Pancreas (tissue), 10 donors: ENCODE data around the gene LPIN3. TPM values are rescaled to one million over a fixed set of nuclear protein-coding genes. Genes with fewer than 3 reads are reported as not detected.
A peak's percentile ranks its signal among the peaks of the same experiment; 100 is the strongest.

Experiments
- ATAC-seq, 4 donors: fragments of 200-7000 bp; cut with Tn5 transposase; one replicate each; pipeline versions ENCODE4 v1.8.0 to v1.9.1; 2020; ENCODE audit warnings: mild to moderate bottlenecking in 4 of 4, moderate library complexity in 4 of 4
- DNase-seq, 6 donors: peaks; one replicate each; pipeline ENCODE4 v3.0.0-alpha.2; 2020
- FAIRE-seq: peaks from 2 replicates; lab custom pipeline; 2012; peaks lifted over from hg19 to GRCh38; lab: Jason Lieb, UNC
- H3K27ac ChIP-seq, 4 donors: fragments of 200-600 bp; sonication (generic); 1 replicate in 3 of 4; 2 replicates in 1 of 4; pipeline versions ENCODE4 v1.5.0 to v1.8.0; 2020
- H3K27me3 ChIP-seq, 4 donors: fragments of 200-600 bp; one replicate each; pipeline ENCODE4 v1.8.0; 2021
- H3K36me3 ChIP-seq, 3 donors: fragments of 200-600 bp; sonication (generic) in 1 of 3; one replicate each; pipeline versions ENCODE4 v1.5.0 to v1.8.0; 2020 to 2021
- H3K4me1 ChIP-seq, 3 donors: fragments of 200-600 bp; one replicate each; pipeline ENCODE4 v1.8.0; 2021
- H3K4me3 ChIP-seq, 4 donors: fragments of 200-600 bp; sonication (generic) in 2 of 4; one replicate each; pipeline versions ENCODE4 v1.5.0 to v1.8.0; 2020 to 2021
- H3K9me3 ChIP-seq, 4 donors: fragments of 200-600 bp; one replicate each; pipeline ENCODE4 v1.8.0; 2021
- WGBS, 2 donors: extraction: QIAGEN DNeasy Blood & Tissue Kit; methylation state at CpG; one replicate each; pipeline ENCODE4 v1.1.7; 2013; 5-methylcytosine and 5-hydroxymethylcytosine counted together
- intact Hi-C, 3 donors: fragments of 100-400 bp; cut with DNase I; formaldehyde crosslinking; loops; one replicate each; pipeline versions ENCODE4 v1.11.1 to v1.14.2; 2022
- polyA plus RNA-seq, 2 donors: library from polyadenylated mRNA; stranded (reverse); fragments of 200-250 nt; gene quantifications; one replicate each; pipeline ENCODE4 v1.2.3, GENCODE V29; 2013
- total RNA-seq, 6 donors: library from RNA; stranded (reverse); fragmentation: NEBNext Ultra II Directional in 4 of 6; extraction: Animal tissue kit (Norgen Biotek cat#: 25700) in 4 of 6; gene quantifications; one replicate each; pipeline versions ENCODE4 v1.2.1 to v1.2.4, GENCODE V29; 2021 to 2023
- TF ChIP-seq, protein P1 (sequence below), 4 donors: fragments of 200-600 bp; sonication (generic) in 3 of 4; IDR thresholded peaks; one replicate each; pipeline versions ENCODE4 v1.5.0 to v1.8.0; 2021; ENCODE audit warnings: antibody characterized with exemption in 4 of 4
- donor health status: healthy with polysubstance abuse.
- donor health status: DM: no; HTN: no; CAD: no; lungs with moderate emphysema.
- donor health status: DM: no; HTN: no; CAD: no.
- donor health status: control.
- donor health status: control.
- donor health status: Bipolar disorder and iron deficiency.
- donor health status: DM: yes; HTN: yes; CAD: no.
- donor health status: DM: no; HTN: no; CAD: no.
- donor health status: DM: no; HTN: no; CAD: no.
- donor health status: DM: yes; HTN: yes; CAD: no.

LPIN3 gene
- total and polyA plus RNA-seq, 8 donors: 3.9 to 47.5 (median 8.6) TPM

DNA sequence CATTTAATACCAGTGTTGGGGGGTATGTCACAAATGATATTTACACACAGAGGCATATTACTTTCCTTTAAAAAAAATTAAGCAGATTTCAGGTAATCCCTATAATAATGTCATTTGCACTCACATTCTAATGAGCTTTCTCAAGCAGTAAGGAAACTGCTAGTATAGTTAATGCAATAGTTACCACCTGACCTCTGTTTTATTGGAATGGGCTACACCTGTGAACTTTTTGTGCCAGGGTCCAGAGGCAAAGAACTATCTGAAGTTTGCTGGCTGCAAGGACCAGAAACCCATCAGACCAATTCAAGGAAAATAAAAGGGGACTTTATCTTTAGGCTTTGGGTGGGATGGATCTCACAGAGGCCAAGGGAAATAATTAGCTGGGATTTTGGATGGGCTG lies 20.2 kb upstream of the LPIN3 start:
- no peak for ATAC-seq
- no peaks in the 10 kb centered on the region for H3K27me3 ChIP-seq
- H3K4me1 ChIP-seq: peaks cover 6 to 18% (median 6%) of the 10 kb centered on the region in 3 donors
- no peaks in the 10 kb centered on the region for H3K36me3 ChIP-seq
- no peak for DNase-seq
- no peak overlapping the region for H3K27ac ChIP-seq
- TF ChIP-seq, protein P1, sequence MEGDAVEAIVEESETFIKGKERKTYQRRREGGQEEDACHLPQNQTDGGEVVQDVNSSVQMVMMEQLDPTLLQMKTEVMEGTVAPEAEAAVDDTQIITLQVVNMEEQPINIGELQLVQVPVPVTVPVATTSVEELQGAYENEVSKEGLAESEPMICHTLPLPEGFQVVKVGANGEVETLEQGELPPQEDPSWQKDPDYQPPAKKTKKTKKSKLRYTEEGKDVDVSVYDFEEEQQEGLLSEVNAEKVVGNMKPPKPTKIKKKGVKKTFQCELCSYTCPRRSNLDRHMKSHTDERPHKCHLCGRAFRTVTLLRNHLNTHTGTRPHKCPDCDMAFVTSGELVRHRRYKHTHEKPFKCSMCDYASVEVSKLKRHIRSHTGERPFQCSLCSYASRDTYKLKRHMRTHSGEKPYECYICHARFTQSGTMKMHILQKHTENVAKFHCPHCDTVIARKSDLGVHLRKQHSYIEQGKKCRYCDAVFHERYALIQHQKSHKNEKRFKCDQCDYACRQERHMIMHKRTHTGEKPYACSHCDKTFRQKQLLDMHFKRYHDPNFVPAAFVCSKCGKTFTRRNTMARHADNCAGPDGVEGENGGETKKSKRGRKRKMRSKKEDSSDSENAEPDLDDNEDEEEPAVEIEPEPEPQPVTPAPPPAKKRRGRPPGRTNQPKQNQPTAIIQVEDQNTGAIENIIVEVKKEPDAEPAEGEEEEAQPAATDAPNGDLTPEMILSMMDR (IDR thresholded peaks at IDR 0.05): no peak
- no peaks in the 10 kb centered on the region for H3K9me3 ChIP-seq
- intact Hi-C loops: no loop called here
- no peak overlapping the region for H3K4me3 ChIP-seq
- no peak for FAIRE-seq

DNA sequence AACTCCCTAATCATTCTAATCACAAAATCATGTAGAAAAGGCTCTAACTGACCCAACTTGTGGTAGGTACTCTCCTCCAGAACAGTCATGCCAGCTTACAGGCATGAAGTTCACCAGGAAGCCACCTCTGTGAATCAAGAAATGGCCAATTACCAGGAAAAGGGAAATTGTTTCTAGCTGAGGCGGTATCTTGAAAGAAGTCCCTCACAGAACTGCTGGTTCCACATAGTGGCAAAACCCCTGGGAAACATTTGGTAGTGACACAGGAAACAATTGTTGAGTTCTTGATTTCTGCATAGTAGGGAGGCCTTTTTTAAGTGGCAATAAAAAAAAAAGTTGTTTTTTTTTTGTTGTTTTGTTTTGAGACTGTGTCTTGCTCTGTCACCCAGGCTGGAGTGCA lies 19.6 kb upstream of the LPIN3 start:
- ATAC-seq (no peak), FAIRE-seq (no peak), DNase-seq (no peak)
- intact Hi-C loops: no loop called here
- Histone ChIP-seq H3K36me3 (no peaks in the 10 kb centered on the region), H3K27ac (no peak overlapping the region), H3K9me3 (no peaks in the 10 kb centered on the region), H3K4me3 (no peak overlapping the region), H3K4me1 (peaks cover 6 to 13% (median 6%) of the 10 kb centered on the region in 3 donors), H3K27me3 (no peaks in the 10 kb centered on the region)
- TF ChIP-seq, protein P1 (IDR thresholded peaks at IDR 0.05): no peak
- WGBS, 2 donors: 89 to 94% methylated on average over 1 of the region's 1 CpG

GRCh38 chr20:41327178-41327577 lies 13.4 kb upstream of the LPIN3 start:
- no peak for DNase-seq
- Histone ChIP-seq H3K9me3 (no peaks in the 10 kb centered on the region), H3K4me3 (no peak overlapping the region), H3K36me3 (no peaks in the 10 kb centered on the region), H3K27ac (no peak overlapping the region), H3K4me1 (no peaks in the 10 kb centered on the region), H3K27me3 (no peaks in the 10 kb centered on the region)
- FAIRE-seq: no peak
- 77 to 83% methylated on average over 5 of the region's 5 CpGs for WGBS, 2 donors
- intact Hi-C loops: no loop called here
- ATAC-seq: no peak
- TF ChIP-seq, protein P1 (IDR thresholded peaks at IDR 0.05): no peak

DNA sequence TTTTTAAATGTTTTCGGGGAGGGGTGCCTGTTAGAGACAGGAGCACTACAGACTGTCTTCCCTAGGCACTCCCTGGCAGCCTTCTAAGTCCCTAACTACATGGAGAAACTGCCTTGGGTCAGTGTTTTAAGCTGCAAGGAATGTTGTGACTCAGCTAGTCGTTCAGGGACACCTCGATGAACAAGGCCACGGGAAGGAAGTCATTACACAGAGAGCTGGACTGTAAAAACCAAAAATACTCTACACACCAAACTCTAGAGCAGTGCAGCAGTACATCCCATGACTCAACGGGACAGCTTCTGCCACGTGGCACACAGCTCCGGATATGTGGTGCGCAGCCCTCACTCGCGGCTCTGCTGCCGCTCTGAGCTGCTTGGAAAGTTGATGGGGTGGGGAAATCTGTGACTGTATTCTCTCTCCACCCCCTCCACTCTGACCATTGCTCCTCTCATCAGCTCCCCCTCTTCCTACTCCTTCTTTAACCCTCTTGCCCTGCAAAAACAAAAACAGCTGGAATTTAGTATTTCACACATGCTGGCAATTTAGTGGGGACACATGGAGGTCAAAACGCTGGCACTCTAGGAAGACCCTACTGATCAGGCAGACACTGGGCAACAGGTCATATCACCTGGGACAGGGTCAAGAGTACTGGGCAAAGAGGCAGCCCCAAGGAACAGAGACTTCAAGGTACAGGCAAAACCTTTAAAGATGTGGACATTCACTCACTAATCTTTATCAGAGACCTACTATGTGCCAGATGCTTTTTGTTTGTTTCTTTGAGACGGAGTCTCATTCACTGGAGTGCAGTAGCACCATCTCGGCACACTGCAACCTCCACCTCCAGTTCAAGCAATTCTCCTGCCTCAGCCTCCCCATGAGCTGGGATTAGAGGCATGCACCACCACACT lies 10.9 kb upstream of the LPIN3 start:
- Histone ChIP-seq H3K4me1 (no peaks in the 10 kb centered on the region), H3K27ac (peak overlapping the region in 2 of 4 donors; percentile 35 to 44), H3K9me3 (no peaks in the 10 kb centered on the region), H3K27me3 (no peaks in the 10 kb centered on the region), H3K36me3 (no peaks in the 10 kb centered on the region), H3K4me3 (no peak overlapping the region)
- 45 to 50% methylated on average over 14 of the region's 14 CpGs for WGBS, 2 donors
- ATAC-seq: peak in 3 of 4 donors; percentile 86 to 93 (median 91)
- intact Hi-C loops: loop anchor here in 1 of 3 donors (10.0 kb wide), 1 partner anchor 95 kb away; no protein-coding TSS in a partner anchor
- TF ChIP-seq, protein P1 (IDR thresholded peaks at IDR 0.05): no peak
- no peak for FAIRE-seq
- DNase-seq: peak in 2 of 6 donors; percentile 23 to 48

DNA sequence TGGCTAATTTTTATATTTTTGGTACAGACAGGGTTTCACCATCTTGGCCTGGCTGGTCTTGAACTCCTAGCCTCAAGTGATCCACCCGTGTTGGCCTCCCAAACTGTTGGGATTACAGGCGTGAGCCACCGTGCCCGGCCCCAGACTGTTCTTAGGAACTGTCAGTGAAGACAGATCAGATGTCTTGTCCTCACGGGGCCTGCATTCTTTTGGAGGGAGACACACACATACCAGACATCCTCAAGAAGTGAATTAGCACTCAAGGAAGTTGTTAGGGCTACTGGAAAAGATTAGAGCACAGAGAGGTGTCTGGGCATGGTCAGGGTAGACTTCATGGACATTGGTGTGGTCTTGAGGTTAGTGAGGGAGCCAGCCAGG lies 10.3 kb upstream of the LPIN3 start:
- DNase-seq: no peak
- Histone ChIP-seq H3K4me1 (no peaks in the 10 kb centered on the region), H3K27me3 (no peaks in the 10 kb centered on the region), H3K27ac (no peak overlapping the region), H3K4me3 (no peak overlapping the region), H3K9me3 (no peaks in the 10 kb centered on the region), H3K36me3 (no peaks in the 10 kb centered on the region)
- WGBS, 2 donors: 74 to 89% methylated on average over 5 of the region's 5 CpGs
- TF ChIP-seq, protein P1 (IDR thresholded peaks at IDR 0.05): no peak
- FAIRE-seq: no peak
- no peak for ATAC-seq
- intact Hi-C loops: loop anchor here in 1 of 3 donors (10.0 kb wide), 1 partner anchor 96 kb away; no protein-coding TSS in a partner anchor
